Measurements from ENCODE around the gene RAP2C. TPM values are rescaled to one million over a fixed set of nuclear protein-coding genes. Genes with fewer than 3 reads are reported as not detected.

The RAP2C gene
- total RNA-seq, 2 experiments from 2014 or later = 13.8 to 22.1 TPM

DNA sequence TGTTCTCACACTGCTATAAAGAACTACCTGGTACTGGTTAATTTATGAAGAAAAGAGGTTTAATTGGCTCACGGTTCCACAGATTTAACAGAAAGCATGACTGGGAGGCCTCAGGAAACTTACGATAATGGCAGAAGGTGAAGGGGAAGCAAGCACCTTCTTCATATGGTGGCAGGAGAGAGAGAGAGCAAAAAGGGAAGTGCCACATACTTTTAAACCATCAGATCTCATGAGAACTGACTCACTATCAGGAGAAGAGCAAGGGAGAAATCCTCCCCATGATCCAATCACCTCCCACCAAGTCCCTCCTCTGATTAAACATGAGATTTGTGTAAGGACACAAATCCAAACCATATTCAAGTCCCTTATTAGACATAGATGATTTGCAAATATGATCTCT, 12.3 kb upstream of the RAP2C start:
- TF ChIP-seq, protein P1, sequence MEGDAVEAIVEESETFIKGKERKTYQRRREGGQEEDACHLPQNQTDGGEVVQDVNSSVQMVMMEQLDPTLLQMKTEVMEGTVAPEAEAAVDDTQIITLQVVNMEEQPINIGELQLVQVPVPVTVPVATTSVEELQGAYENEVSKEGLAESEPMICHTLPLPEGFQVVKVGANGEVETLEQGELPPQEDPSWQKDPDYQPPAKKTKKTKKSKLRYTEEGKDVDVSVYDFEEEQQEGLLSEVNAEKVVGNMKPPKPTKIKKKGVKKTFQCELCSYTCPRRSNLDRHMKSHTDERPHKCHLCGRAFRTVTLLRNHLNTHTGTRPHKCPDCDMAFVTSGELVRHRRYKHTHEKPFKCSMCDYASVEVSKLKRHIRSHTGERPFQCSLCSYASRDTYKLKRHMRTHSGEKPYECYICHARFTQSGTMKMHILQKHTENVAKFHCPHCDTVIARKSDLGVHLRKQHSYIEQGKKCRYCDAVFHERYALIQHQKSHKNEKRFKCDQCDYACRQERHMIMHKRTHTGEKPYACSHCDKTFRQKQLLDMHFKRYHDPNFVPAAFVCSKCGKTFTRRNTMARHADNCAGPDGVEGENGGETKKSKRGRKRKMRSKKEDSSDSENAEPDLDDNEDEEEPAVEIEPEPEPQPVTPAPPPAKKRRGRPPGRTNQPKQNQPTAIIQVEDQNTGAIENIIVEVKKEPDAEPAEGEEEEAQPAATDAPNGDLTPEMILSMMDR (conservative IDR thresholded peaks at IDR 0.05; ENCODE audit: low read length) = no peak
- no peak for TF ChIP-seq EZH2phosphoT487 (IDR thresholded peaks at IDR 0.05; ENCODE audit: borderline replicate concordance, low read depth, low read length)
- H3K4me3 ChIP-seq (ENCODE audit: low read depth, low read length, poor library complexity, severe bottlenecking) = no peak overlapping the region
- intact Hi-C loops (cut with micrococcal nuclease; ENCODE audit: unreplicated experiment) = no loop called here
- no peak overlapping the region for H3K27ac ChIP-seq (ENCODE audit: low read depth, low read length, poor library complexity, severe bottlenecking)
- no peak overlapping the region for H3K4me2 ChIP-seq (ENCODE audit: low read length)
- no peaks in the 10 kb centered on the region for H3K9me3 ChIP-seq (ENCODE audit: low read length)
- H3K9me2 ChIP-seq (ENCODE audit: insufficient read depth, low read length) = no peaks in the 10 kb centered on the region
- ChIA-PET CTCF (ENCODE audit: unreplicated experiment) (no interaction called here), POLR2A (no interaction called here)
- no peak overlapping the region for H2AFZ ChIP-seq (ENCODE audit: low read length)
- no peaks in the 10 kb centered on the region for H4K20me1 ChIP-seq (ENCODE audit: insufficient read depth, low read length)
- H3K4me1 ChIP-seq (ENCODE audit: insufficient read depth, low read length, poor library complexity, severe bottlenecking) = no peaks in the 10 kb centered on the region
- no peaks in the 10 kb centered on the region for H3K79me2 ChIP-seq (ENCODE audit: insufficient read depth, low read depth, low read length)
- no peak for DNase-seq (ENCODE audit: low spot score)
- no TSS peak for BruUV-seq (replicated peaks)
- no peaks in the 10 kb centered on the region for H3K36me3 ChIP-seq (ENCODE audit: insufficient read depth, low read length)

DNA sequence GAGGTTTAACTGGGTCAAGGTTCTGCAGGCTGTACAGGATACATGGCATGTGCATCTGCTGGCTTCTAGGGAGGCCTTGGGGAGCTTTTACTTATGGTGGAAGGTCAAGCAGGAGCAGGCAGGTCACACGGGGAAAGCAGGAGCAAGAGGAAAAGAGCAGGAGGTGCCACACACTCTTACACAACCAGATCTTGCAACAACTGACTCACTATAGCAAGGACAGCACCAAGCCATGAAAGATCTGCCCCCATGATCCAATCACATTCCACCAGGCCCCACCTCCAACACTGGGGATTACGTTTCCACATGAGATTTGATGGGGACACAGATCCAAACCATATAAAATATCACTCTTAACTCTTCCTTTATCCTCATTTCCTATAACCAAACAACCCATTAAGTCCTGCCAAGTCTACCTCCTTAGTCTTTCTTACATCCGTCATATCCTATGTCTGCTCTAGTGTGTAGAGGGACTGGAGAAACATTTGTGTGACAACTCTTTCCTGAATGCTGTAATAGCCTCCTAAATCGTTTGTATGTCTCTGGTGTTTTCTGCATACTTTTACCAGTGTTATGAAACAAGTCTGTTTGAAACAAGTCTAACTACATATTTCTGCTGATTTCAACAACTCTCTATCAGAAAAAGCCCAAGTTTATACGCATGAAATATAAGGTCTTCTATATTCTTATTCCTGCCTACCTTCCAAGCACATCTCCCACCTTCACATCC, 8.3 kb upstream of the RAP2C start:
- Histone ChIP-seq H3K27ac (ENCODE audit: low read depth, low read length, poor library complexity, severe bottlenecking) (no peak overlapping the region), H3K4me2 (ENCODE audit: low read length) (no peak overlapping the region), H2AFZ (ENCODE audit: low read length) (no peak overlapping the region), H3K9me2 (ENCODE audit: insufficient read depth, low read length) (no peaks in the 10 kb centered on the region), H3K9me3 (ENCODE audit: low read length) (no peaks in the 10 kb centered on the region), H3K4me3 (ENCODE audit: low read depth, low read length, poor library complexity, severe bottlenecking) (no peak overlapping the region), H3K79me2 (ENCODE audit: insufficient read depth, low read depth, low read length) (no peaks in the 10 kb centered on the region), H3K4me1 (ENCODE audit: insufficient read depth, low read length, poor library complexity, severe bottlenecking) (no peaks in the 10 kb centered on the region), H3K36me3 (ENCODE audit: insufficient read depth, low read length) (no peaks in the 10 kb centered on the region), H4K20me1 (ENCODE audit: insufficient read depth, low read length) (no peaks in the 10 kb centered on the region)
- no peak for DNase-seq (ENCODE audit: low spot score)
- TF ChIP-seq, protein P1 (conservative IDR thresholded peaks at IDR 0.05; ENCODE audit: low read length) = no peak
- ChIA-PET POLR2A (no interaction called here), CTCF (ENCODE audit: unreplicated experiment) (no interaction called here)
- intact Hi-C loops (cut with micrococcal nuclease; ENCODE audit: unreplicated experiment) = loop anchor here (5.0 kb wide), 1 partner anchor 65 kb away; no protein-coding TSS in a partner anchor
- no TSS peak for BruUV-seq (replicated peaks)

DNA sequence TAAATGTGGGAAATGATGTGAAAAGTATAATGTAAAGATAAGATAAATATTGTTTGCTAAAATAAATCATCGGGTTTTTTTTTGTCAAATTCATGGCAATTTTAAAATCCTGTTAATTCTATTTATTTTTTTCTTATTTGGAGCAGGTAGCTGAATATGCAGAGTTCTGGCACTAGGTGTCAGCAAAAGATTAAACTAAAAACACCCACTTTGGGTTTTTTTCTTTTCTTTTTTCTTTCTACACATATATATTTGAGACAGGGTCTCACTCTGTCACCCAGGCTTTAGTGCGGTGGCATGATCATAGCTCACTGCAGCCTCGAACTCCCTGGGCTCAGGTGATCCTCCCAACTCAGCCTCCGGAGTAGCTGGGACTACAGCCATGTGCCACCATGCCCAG, 6.9 kb upstream of the RAP2C start:
- TF ChIP-seq, protein P1 (conservative IDR thresholded peaks at IDR 0.05; ENCODE audit: low read length) = peak; percentile 71
- TF ChIP-seq EZH2phosphoT487 (IDR thresholded peaks at IDR 0.05; ENCODE audit: borderline replicate concordance, low read depth, low read length) = no peak
- intact Hi-C loops (cut with micrococcal nuclease; ENCODE audit: unreplicated experiment) = loop anchor here (1.0 to 5.0 kb wide), 2 partner anchors 66 to 389 kb away; no protein-coding TSS in a partner anchor
- Histone ChIP-seq H3K79me2 (ENCODE audit: insufficient read depth, low read depth, low read length) (no peaks in the 10 kb centered on the region), H3K36me3 (ENCODE audit: insufficient read depth, low read length) (no peaks in the 10 kb centered on the region), H3K9me2 (ENCODE audit: insufficient read depth, low read length) (no peaks in the 10 kb centered on the region), H3K9me3 (ENCODE audit: low read length) (no peaks in the 10 kb centered on the region), H3K4me2 (ENCODE audit: low read length) (no peak overlapping the region), H3K27ac (ENCODE audit: low read depth, low read length, poor library complexity, severe bottlenecking) (no peak overlapping the region), H4K20me1 (ENCODE audit: insufficient read depth, low read length) (no peaks in the 10 kb centered on the region), H2AFZ (ENCODE audit: low read length) (no peak overlapping the region), H3K4me1 (ENCODE audit: insufficient read depth, low read length, poor library complexity, severe bottlenecking) (no peaks in the 10 kb centered on the region), H3K4me3 (ENCODE audit: low read depth, low read length, poor library complexity, severe bottlenecking) (no peak overlapping the region)
- POLR2A ChIA-PET = interaction anchor here (0.7 kb wide), 1 partner anchor 404 kb away, joined by 3 read pairs; no protein-coding TSS in a partner anchor
- no TSS peak for BruUV-seq (replicated peaks)
- CTCF ChIA-PET (ENCODE audit: unreplicated experiment) = no interaction called here
- peak; percentile 2 for DNase-seq (ENCODE audit: low spot score)

All from OCI-LY7 (cell line).